Smooth muscle cell (in vitro differentiated cells): ENCODE results near the gene LTBP2. TPM values are rescaled to one million over a fixed set of nuclear protein-coding genes. Genes with fewer than 3 reads are reported as not detected.

Source experiments
- DNase-seq: peaks from one replicate; lab custom pipeline; 2025; ENCODE audit not compliant: unreplicated experiment; lab: John Stamatoyannopoulos, UW
- H2AFZ ChIP-seq: fragments of 200-600 bp; sonication (generic); 2 replicates; pipeline ENCODE4 v1.6.0; 2016; ENCODE audit warnings: antibody characterized with exemption, low read depth, mild to moderate bottlenecking
- H3F3A ChIP-seq: fragments of 200-600 bp; sonication (generic); 2 replicates; pipeline ENCODE4 v1.6.0; 2017; ENCODE audit warnings: antibody characterized with exemption, low read depth
- H3K27ac ChIP-seq: fragments of 200-600 bp; sonication (generic); 2 replicates; pipeline ENCODE4 v1.5.1; 2016; ENCODE audit warnings: low read depth, mild to moderate bottlenecking
- H3K27me3 ChIP-seq: fragments of 200-600 bp; sonication (generic); 2 replicates; pipeline ENCODE4 v1.6.1; 2016; ENCODE audit warnings: low read depth, mild to moderate bottlenecking
- H3K36me3 ChIP-seq: fragments of 200-600 bp; sonication (generic); 2 replicates; pipeline ENCODE4 v1.5.1; 2016; ENCODE audit warnings: low read depth
- H3K4me1 ChIP-seq: fragments of 200-600 bp; sonication (generic); 2 replicates; pipeline ENCODE4 v1.5.1; 2016; ENCODE audit warnings: low read depth
- H3K4me2 ChIP-seq: fragments of 200-600 bp; sonication (generic); 2 replicates; pipeline ENCODE4 v1.6.0; 2016; ENCODE audit warnings: mild to moderate bottlenecking
- H3K4me3 ChIP-seq: fragments of 200-600 bp; sonication (generic); 2 replicates; pipeline ENCODE4 v1.5.1; 2016; ENCODE audit warnings: mild to moderate bottlenecking
- H3K79me2 ChIP-seq: fragments of 200-600 bp; sonication (generic); 2 replicates; pipeline ENCODE4 v1.6.0; 2016; ENCODE audit warnings: low read depth, mild to moderate bottlenecking
- H3K9ac ChIP-seq: fragments of 200-600 bp; sonication (generic); 2 replicates; pipeline ENCODE4 v1.6.0; 2016; ENCODE audit warnings: low read depth
- H3K9me3 ChIP-seq: fragments of 200-600 bp; sonication (generic); replicated peaks from 2 replicates; pipeline ENCODE4 v1.5.1; 2016; ENCODE audit warnings: low read depth
- H4K20me1 ChIP-seq: fragments of 200-600 bp; sonication (generic); 2 replicates; pipeline ENCODE4 v1.6.0; 2016; ENCODE audit warnings: low read depth
- CTCF ChIP-seq: fragments of 200-600 bp; sonication (generic); IDR thresholded peaks from 2 replicates; pipeline ENCODE4 v1.5.1; 2017; ENCODE audit warnings: borderline replicate concordance, mild to moderate bottlenecking, antibody characterized with exemption; ENCODE audit not compliant: insufficient read depth, poor library complexity, severe bottlenecking
- WGBS: methylation state at CpG from one replicate; pipeline ENCODE4 v1.1.7; 2016; ENCODE audit warnings: low lambda C conversion rate; 5-methylcytosine and 5-hydroxymethylcytosine counted together
- polyA plus RNA-seq: library from polyadenylated mRNA; unstranded; fragments of >200 nt; fragmentation: Nextera tagmentation; extraction: Ambion mirVana; gene quantifications from 2 replicates; pipeline ENCODE4 v1.2.1, GENCODE V29; 2016
- total RNA-seq: library from RNA; depleted of rRNA; stranded (reverse); fragments of >200 nt; gene quantifications from 2 replicates; pipeline ENCODE4 v1.2.3, GENCODE V29; 2014

The LTBP2 gene
- total and polyA plus RNA-seq, 2 experiments from 2014 or later: 90.1 to 108 TPM

DNA sequence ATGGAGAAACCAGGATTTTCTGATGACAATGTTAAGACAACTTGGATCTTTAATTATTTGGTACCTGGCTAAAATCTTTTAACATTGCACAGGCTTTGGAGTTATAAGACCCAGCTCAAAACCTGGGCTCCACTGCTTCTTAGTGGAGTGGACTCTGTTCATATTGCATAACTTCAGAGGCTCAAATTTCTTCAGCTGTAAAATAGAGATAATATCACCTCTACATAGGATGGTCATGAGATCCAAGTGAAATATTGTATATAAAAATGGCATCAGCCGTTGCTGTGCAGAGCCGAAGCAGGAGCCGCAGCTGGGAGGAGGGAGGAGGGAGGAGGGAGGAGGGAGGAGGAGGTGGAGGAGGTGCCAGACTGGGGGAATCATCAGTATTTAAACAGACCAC is 129.5 kb downstream of the LTBP2 start:
- no peaks in the 10 kb centered on the region for H4K20me1 ChIP-seq
- no peak for DNase-seq

DNA sequence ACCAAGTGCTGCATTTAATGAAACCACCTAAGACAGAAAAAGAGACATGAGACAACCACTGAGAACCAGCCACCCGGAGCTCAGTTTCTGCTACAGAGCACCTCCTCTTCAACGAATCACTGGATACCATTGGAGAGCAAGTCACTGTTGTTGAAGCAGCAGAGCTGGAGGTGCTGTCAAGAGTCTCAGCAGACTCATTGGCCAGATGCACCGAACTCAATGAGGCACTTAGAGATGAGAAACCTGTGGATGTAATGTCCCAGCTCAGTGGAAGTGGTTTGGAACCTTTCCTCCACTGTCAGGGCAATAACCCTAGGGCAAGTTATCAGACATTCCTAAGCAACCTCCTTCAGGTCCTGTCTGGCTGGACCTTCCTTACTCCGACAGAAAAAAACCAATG is 132.0 kb downstream of the LTBP2 start:
- Histone ChIP-seq H3K36me3 (no peaks in the 10 kb centered on the region), H3K4me1 (no peaks in the 10 kb centered on the region), H3K27me3 (no peaks in the 10 kb centered on the region), H3F3A (no peaks in the 10 kb centered on the region), H3K4me3 (no peak overlapping the region), H3K9me3 (no peaks in the 10 kb centered on the region), H3K27ac (peak overlapping the region; percentile 6), H3K79me2 (no peaks in the 10 kb centered on the region), H3K4me2 (no peak overlapping the region), H4K20me1 (no peaks in the 10 kb centered on the region), H3K9ac (no peak overlapping the region), H2AFZ (no peak overlapping the region)
- WGBS: 68% methylated on average over 4 of the region's 4 CpGs
- no peak for DNase-seq
- TF ChIP-seq CTCF: no peak

More for the DNA sequence above, 129.5 kb downstream of the LTBP2 start:
- 93% methylated on average over 3 of the region's 3 CpGs for WGBS
- no peaks in the 10 kb centered on the region for H3K79me2 ChIP-seq
- H2AFZ ChIP-seq: no peak overlapping the region
- no peaks in the 10 kb centered on the region for H3K36me3 ChIP-seq
- H3K4me2 ChIP-seq: no peak overlapping the region
- H3K9ac ChIP-seq: no peak overlapping the region
- H3K27ac ChIP-seq: no peak overlapping the region
- H3K4me3 ChIP-seq: no peak overlapping the region
- H3F3A ChIP-seq: no peaks in the 10 kb centered on the region
- no peak for TF ChIP-seq CTCF
- no peaks in the 10 kb centered on the region for H3K4me1 ChIP-seq
- H3K9me3 ChIP-seq: no peaks in the 10 kb centered on the region
- no peaks in the 10 kb centered on the region for H3K27me3 ChIP-seq

DNA sequence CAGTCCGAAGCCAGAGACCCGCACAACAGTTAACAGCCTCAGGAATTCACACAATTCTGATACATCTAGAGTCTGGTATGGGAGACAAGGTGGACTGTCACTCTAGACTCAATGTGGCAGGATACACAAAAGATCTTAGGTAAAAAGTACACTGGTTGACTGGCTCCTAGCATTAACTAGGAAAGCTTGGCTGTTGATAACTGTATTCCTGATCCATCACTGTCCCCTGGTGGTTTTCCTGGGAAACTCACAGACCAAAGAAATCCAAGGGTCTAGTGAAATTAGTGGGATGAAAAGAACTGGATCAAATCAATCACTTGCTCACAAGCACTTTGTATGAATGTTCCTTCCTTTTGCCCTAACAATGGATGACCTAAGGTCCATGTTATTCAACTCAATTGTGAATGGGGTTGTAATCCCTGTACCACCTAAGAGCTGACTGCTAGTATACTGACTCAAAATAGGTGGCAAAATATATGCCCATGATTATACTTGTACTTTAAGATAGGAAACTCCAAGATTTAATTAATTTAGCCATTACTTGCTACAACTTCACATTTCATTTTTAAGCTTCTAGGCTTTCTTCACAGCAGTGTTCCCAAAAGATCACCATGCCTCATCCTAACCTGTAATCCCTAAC is 132.9 kb downstream of the LTBP2 start:
- 86% methylated on average over 2 of the region's 2 CpGs for WGBS
- H3K36me3 ChIP-seq: no peaks in the 10 kb centered on the region

More for the DNA sequence above, 132.9 kb downstream of the LTBP2 start:
- no peaks in the 10 kb centered on the region for H3F3A ChIP-seq
- H3K27ac ChIP-seq: no peak overlapping the region
- no peak overlapping the region for H3K9ac ChIP-seq
- H4K20me1 ChIP-seq: no peaks in the 10 kb centered on the region
- no peak for DNase-seq
- no peaks in the 10 kb centered on the region for H3K79me2 ChIP-seq
- H3K4me2 ChIP-seq: no peak overlapping the region
- no peaks in the 10 kb centered on the region for H3K4me1 ChIP-seq
- H3K27me3 ChIP-seq: no peaks in the 10 kb centered on the region
- peak; percentile 72 for TF ChIP-seq CTCF
- H2AFZ ChIP-seq: no peak overlapping the region
- H3K9me3 ChIP-seq: no peaks in the 10 kb centered on the region
- no peak overlapping the region for H3K4me3 ChIP-seq
